Renal cortex interstitium (tissue), 11 donors: ENCODE data around the gene MAGI2. TPM values are rescaled to one million over a fixed set of nuclear protein-coding genes. Genes with fewer than 3 reads are reported as not detected.
A peak's percentile ranks its signal among the peaks of the same experiment; 100 is the strongest.
"Not testable (repeated sequence)": the region's sequence is repeated elsewhere in the genome, so short reads cannot be mapped to it uniquely, and the experiment has no call there.

Experiments
- DNase-seq, 11 donors: peaks; one replicate each; pipeline ENCODE4 v3.0.0-alpha.2; 2013; ENCODE audit warnings: low read depth in 9 of 11, low spot score in 4 of 11; ENCODE audit errors: extremely low read depth in 1 of 11
- polyA plus RNA-seq, 3 donors: library from polyadenylated mRNA; unstranded; fragments of 120-200 nt; gene quantifications; one replicate each; pipeline ENCODE4 v1.2.1, GENCODE V29; 2013; ENCODE audit not compliant: insufficient read length in 3 of 3

MAGI2 gene
- polyA plus RNA-seq, 3 donors, result 32.0 to 34.5 (median 33.9) TPM

- DNase-seq, result peak in 5 of 11 donors; percentile 3 to 13 (median 9)
Measured at GRCh38 chr7:78296644-78297371, 1156.7 kb downstream of the MAGI2 start.

- no peak for DNase-seq
Measured at GRCh38 chr7:78296046-78296597, 1157.3 kb downstream of the MAGI2 start.

- DNase-seq, result not testable (repeated sequence)
Measured at GRCh38 chr7:78289471-78289870, 1164.0 kb downstream of the MAGI2 start.

- no peak for DNase-seq
Measured at GRCh38 chr7:78284945-78285344, 1168.5 kb downstream of the MAGI2 start.

- no peak for DNase-seq
Measured at GRCh38 chr7:78280276-78280675, 1173.2 kb downstream of the MAGI2 start.

GRCh38 chr7:78279457-78279856 lies 1174.0 kb downstream of the MAGI2 start:
- no peak for DNase-seq

GRCh38 chr7:78279032-78279431 lies 1174.4 kb downstream of the MAGI2 start:
- no peak for DNase-seq

- DNase-seq, result no peak
Measured at GRCh38 chr7:78267141-78267540, 1186.3 kb downstream of the MAGI2 start.

- no peak for DNase-seq
Measured at GRCh38 chr7:78265486-78265885, 1188.0 kb downstream of the MAGI2 start.

GRCh38 chr7:78265071-78265470 lies 1188.4 kb downstream of the MAGI2 start:
- no peak for DNase-seq

GRCh38 chr7:78264105-78264504 lies 1189.4 kb downstream of the MAGI2 start:
- no peak for DNase-seq

- no peak for DNase-seq
Measured at GRCh38 chr7:78261739-78262138, 1191.7 kb downstream of the MAGI2 start.

GRCh38 chr7:78261302-78261701 lies 1192.2 kb downstream of the MAGI2 start:
- DNase-seq, result no peak

- no peak for DNase-seq
Measured at GRCh38 chr7:78260826-78261225, 1192.6 kb downstream of the MAGI2 start.

- no peak for DNase-seq
Measured at GRCh38 chr7:78254726-78255055, 1198.8 kb downstream of the MAGI2 start.

- DNase-seq, result no peak
Measured at GRCh38 chr7:78253850-78254725, 1199.4 kb downstream of the MAGI2 start.

GRCh38 chr7:78248867-78249266 lies 1204.6 kb downstream of the MAGI2 start:
- no peak for DNase-seq

GRCh38 chr7:78247910-78248689 lies 1205.4 kb downstream of the MAGI2 start:
- DNase-seq, result no peak

GRCh38 chr7:78240179-78240578 lies 1213.3 kb downstream of the MAGI2 start:
- not testable (repeated sequence) for DNase-seq
